GF-D8 (cell line): ENCODE data around the gene CASP12.
"Not testable (repeated sequence)": the region's sequence is repeated elsewhere in the genome, so short reads cannot be mapped to it uniquely, and the experiment has no call there.

ENCODE experiments used
- DNase-seq: peaks from one replicate; lab custom pipeline; 2025; lab: John Stamatoyannopoulos, UW

Gene CASP12

GRCh38 chr11:104897891-104898684 lies at the start of gene CASP12:
Gene CASP12 (minus strand): TSS chr11:104898460.
- no peak for DNase-seq

GRCh38 chr11:104946907-104947306 lies 48.6 kb upstream of the CASP12 start:
- peak; percentile 69 for DNase-seq

GRCh38 chr11:104944076-104944475 lies 45.8 kb upstream of the CASP12 start:
- no peak for DNase-seq

- DNase-seq = no peak
Measured at GRCh38 chr11:104943561-104943960, 45.3 kb upstream of the CASP12 start.

- no peak for DNase-seq
Measured at GRCh38 chr11:104934594-104934993, 36.3 kb upstream of the CASP12 start.

- not testable (repeated sequence) for DNase-seq
Measured at GRCh38 chr11:104934073-104934472, 35.8 kb upstream of the CASP12 start.

GRCh38 chr11:104928811-104929210 lies 30.6 kb upstream of the CASP12 start:
- DNase-seq = no peak

- no peak for DNase-seq
Measured at GRCh38 chr11:104926771-104927611, 28.7 kb upstream of the CASP12 start.

GRCh38 chr11:104925850-104926249 lies 27.6 kb upstream of the CASP12 start:
- no peak for DNase-seq

GRCh38 chr11:104918113-104918824 lies 20.0 kb upstream of the CASP12 start:
- DNase-seq = no peak

GRCh38 chr11:104917271-104918112 lies 19.2 kb upstream of the CASP12 start:
- no peak for DNase-seq

GRCh38 chr11:104916442-104916841 lies 18.2 kb upstream of the CASP12 start:
- DNase-seq = no peak

- DNase-seq = no peak
Measured at GRCh38 chr11:104912102-104912501, 13.8 kb upstream of the CASP12 start.

- no peak for DNase-seq
Measured at GRCh38 chr11:104908186-104908531, 9.9 kb upstream of the CASP12 start.

GRCh38 chr11:104907521-104908185 lies 9.4 kb upstream of the CASP12 start:
- no peak for DNase-seq

GRCh38 chr11:104905271-104905670 lies 7.0 kb upstream of the CASP12 start:
- no peak for DNase-seq

- DNase-seq = no peak
Measured at GRCh38 chr11:104899226-104899625, 966 bp upstream of the CASP12 start.

GRCh38 chr11:104898685-104899013 lies 389 bp upstream of the CASP12 start:
- no peak for DNase-seq

- DNase-seq = no peak
Measured at GRCh38 chr11:104895634-104896033, 2.6 kb downstream of the CASP12 start.

GRCh38 chr11:104893876-104894275 lies 4.4 kb downstream of the CASP12 start:
- no peak for DNase-seq
